Measurements from ENCODE around the gene LCN6. TPM values are rescaled to one million over a fixed set of nuclear protein-coding genes. Genes with fewer than 3 reads are reported as not detected.

Gene LCN6
- total and polyA plus RNA-seq, 2 of the 4 experiments (the other 2 are of a cell fraction) = not detected

DNA sequence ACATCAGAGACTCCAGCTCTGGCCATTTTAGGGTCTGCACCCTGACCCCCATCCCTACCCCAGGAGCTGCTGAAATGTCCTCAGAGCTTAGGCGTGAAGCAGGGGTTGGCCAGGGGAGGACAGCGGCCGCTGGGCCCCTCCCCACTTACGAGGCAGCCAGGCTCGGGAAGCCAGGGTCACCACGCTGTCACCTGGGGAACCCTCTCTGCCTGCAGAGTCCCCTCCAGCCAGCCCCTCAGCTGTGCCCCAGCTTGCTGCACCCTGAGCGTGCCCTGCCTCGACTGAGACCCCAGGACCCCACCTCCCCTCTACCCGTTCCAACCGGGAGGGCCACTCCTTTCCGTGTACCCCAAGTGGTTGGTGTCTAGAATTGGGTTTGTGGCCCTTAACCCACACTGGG is 8.3 kb downstream of the LCN6 start:
- H3K27ac ChIP-seq (ENCODE audit: insufficient read depth, low read length) = no peak overlapping the region
- in situ Hi-C loops (cut with MboI; ENCODE audit: low sequenced_read_pairs) = no loop called here
- no peak overlapping the region for H3K9ac ChIP-seq (ENCODE audit: low read depth, low read length)
- no peaks in the 10 kb centered on the region for H3K9me3 ChIP-seq (ENCODE audit: control insufficient read depth, insufficient read depth, low read length)
- H3K36me3 ChIP-seq (ENCODE audit: control insufficient read depth, insufficient read depth, low read length) = no peaks in the 10 kb centered on the region
- CTCF ChIA-PET = no interaction called here
- no peak overlapping the region for H3K14ac ChIP-seq (replicated peaks; ENCODE audit: low read depth, low read length)
- DNase-seq (no peak), ATAC-seq (ENCODE audit: low read depth) (no peak)
- TF ChIP-seq MAFK (IDR thresholded peaks at IDR 0.05; ENCODE audit: low read depth, low read length) (no peak), NFE2L2 (IDR thresholded peaks at IDR 0.05; ENCODE audit: low read depth, low read length) (no peak), POLR2A (IDR thresholded peaks at IDR 0.05; ENCODE audit: low read depth, low read length) (no peak), RAD21 (IDR thresholded peaks at IDR 0.05; ENCODE audit: low read length) (no peak), CEBPB (IDR thresholded peaks at IDR 0.05; ENCODE audit: low read depth, low read length) (no peak), MXI1 (IDR thresholded peaks at IDR 0.05; ENCODE audit: borderline replicate concordance, low read depth, low read length) (no peak), SMC3 (IDR thresholded peaks at IDR 0.05; ENCODE audit: low read depth, low read length) (no peak), RCOR1 (IDR thresholded peaks at IDR 0.05; ENCODE audit: insufficient replicate concordance, low read length) (no peak), CHD1 (IDR thresholded peaks at IDR 0.05; ENCODE audit: low read depth, low read length) (no peak), FOS (IDR thresholded peaks at IDR 0.05; ENCODE audit: low read depth, low read length) (no peak), MAZ (IDR thresholded peaks at IDR 0.05; ENCODE audit: borderline replicate concordance, low read depth, low read length) (no peak), BHLHE40 (IDR thresholded peaks at IDR 0.05; ENCODE audit: low read depth, low read length) (no peak), RFX5 (IDR thresholded peaks at IDR 0.05; ENCODE audit: low read depth, low read length) (no peak)
- TF ChIP-seq, protein P1, sequence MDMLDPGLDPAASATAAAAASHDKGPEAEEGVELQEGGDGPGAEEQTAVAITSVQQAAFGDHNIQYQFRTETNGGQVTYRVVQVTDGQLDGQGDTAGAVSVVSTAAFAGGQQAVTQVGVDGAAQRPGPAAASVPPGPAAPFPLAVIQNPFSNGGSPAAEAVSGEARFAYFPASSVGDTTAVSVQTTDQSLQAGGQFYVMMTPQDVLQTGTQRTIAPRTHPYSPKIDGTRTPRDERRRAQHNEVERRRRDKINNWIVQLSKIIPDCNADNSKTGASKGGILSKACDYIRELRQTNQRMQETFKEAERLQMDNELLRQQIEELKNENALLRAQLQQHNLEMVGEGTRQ (IDR thresholded peaks at IDR 0.05; ENCODE audit: low read depth, low read length) = no peak
- TF ChIP-seq, protein P2, sequence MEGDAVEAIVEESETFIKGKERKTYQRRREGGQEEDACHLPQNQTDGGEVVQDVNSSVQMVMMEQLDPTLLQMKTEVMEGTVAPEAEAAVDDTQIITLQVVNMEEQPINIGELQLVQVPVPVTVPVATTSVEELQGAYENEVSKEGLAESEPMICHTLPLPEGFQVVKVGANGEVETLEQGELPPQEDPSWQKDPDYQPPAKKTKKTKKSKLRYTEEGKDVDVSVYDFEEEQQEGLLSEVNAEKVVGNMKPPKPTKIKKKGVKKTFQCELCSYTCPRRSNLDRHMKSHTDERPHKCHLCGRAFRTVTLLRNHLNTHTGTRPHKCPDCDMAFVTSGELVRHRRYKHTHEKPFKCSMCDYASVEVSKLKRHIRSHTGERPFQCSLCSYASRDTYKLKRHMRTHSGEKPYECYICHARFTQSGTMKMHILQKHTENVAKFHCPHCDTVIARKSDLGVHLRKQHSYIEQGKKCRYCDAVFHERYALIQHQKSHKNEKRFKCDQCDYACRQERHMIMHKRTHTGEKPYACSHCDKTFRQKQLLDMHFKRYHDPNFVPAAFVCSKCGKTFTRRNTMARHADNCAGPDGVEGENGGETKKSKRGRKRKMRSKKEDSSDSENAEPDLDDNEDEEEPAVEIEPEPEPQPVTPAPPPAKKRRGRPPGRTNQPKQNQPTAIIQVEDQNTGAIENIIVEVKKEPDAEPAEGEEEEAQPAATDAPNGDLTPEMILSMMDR (conservative IDR thresholded peaks at IDR 0.05; ENCODE audit: low read depth, low read length) = no peak
- TF ChIP-seq, protein P3, sequence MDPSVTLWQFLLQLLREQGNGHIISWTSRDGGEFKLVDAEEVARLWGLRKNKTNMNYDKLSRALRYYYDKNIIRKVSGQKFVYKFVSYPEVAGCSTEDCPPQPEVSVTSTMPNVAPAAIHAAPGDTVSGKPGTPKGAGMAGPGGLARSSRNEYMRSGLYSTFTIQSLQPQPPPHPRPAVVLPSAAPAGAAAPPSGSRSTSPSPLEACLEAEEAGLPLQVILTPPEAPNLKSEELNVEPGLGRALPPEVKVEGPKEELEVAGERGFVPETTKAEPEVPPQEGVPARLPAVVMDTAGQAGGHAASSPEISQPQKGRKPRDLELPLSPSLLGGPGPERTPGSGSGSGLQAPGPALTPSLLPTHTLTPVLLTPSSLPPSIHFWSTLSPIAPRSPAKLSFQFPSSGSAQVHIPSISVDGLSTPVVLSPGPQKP (IDR thresholded peaks at IDR 0.05; ENCODE audit: borderline replicate concordance, low read depth, low read length) = no peak
- H3K4me3 ChIP-seq (ENCODE audit: insufficient read depth, low read depth, low read length) = no peak overlapping the region
- no peak overlapping the region for H3K4ac ChIP-seq (ENCODE audit: low read depth, low read length)
- BruUV-seq (replicated peaks) = no TSS peak
- peaks cover 62% of the 10 kb centered on the region for H3K27me3 ChIP-seq (ENCODE audit: control insufficient read depth, insufficient read depth, low read length)
- no peak overlapping the region for H3K18ac ChIP-seq (ENCODE audit: low read depth, low read length)
- peak overlapping the region; percentile 32 for H2AFZ ChIP-seq (replicated peaks; ENCODE audit: low read length, poor library complexity)
- H3K23ac ChIP-seq (ENCODE audit: low read depth, low read length) = no peak overlapping the region
- no CpG with 5 or more reads among the region's 11 CpGs for WGBS, 2 experiments (ENCODE audit: extremely low coverage in 2 of 2, insufficient read length in 1 of 2)
- intact Hi-C loops (cut with micrococcal nuclease) = no loop called here
- H3K4me1 ChIP-seq (ENCODE audit: control insufficient read depth, insufficient read depth, low read length) = peaks cover 3% of the 10 kb centered on the region; the same call in 1 of the 2 replicates
- POLR2A ChIA-PET (ENCODE audit: unreplicated experiment) = no interaction called here
- dilution Hi-C loops (cut with HindIII; ENCODE audit: low sequenced_read_pairs, unreplicated experiment) = no loop called here
- H2BK15ac ChIP-seq (ENCODE audit: low read depth, low read length) = no peak overlapping the region
- H3K56ac ChIP-seq (ENCODE audit: extremely low read depth, insufficient read depth, low read length) = no peak overlapping the region
- H4K20me1 ChIP-seq (ENCODE audit: insufficient read depth, low read length) = no peaks in the 10 kb centered on the region; the same call in 1 of the 2 replicates
- H2BK20ac ChIP-seq (ENCODE audit: low read depth, low read length) = no peak overlapping the region
- H3K9me1 ChIP-seq (ENCODE audit: insufficient read depth, low read length) = no peaks in the 10 kb centered on the region
- H2BK120ac ChIP-seq (ENCODE audit: low read depth, low read length) = no peak overlapping the region
- no peak overlapping the region for H2BK5ac ChIP-seq (ENCODE audit: low read depth, low read length, poor library complexity, severe bottlenecking)
- H2AK9ac ChIP-seq (replicated peaks; ENCODE audit: low read depth, low read length, poor library complexity) = no peak overlapping the region
- H4K5ac ChIP-seq (ENCODE audit: low read depth, low read length) = no peak overlapping the region
- H3K4me2 ChIP-seq (ENCODE audit: low read depth, low read length) = no peak overlapping the region
- no peak overlapping the region for H2AK5ac ChIP-seq (ENCODE audit: low read depth, low read length)
- H4K8ac ChIP-seq (ENCODE audit: low read depth in 2 of 2, low read length in 2 of 2) = no peak overlapping the region
- no peak overlapping the region for H4K91ac ChIP-seq (ENCODE audit: insufficient read depth, low read depth, low read length)
- H3K79me1 ChIP-seq (ENCODE audit: low read depth in 1 of 2, low read length in 2 of 2) = no peaks in the 10 kb centered on the region

Measured in IMR-90 (cell line).